ENCODE measurements around the gene WDFY3. TPM values are rescaled to one million over a fixed set of nuclear protein-coding genes. Genes with fewer than 3 reads are reported as not detected.

Gene WDFY3
- total and polyA plus RNA-seq, 12 donors: 9.5 to 284 (median 85.0) TPM

- H3K9me3 ChIP-seq (replicated peaks in 1 of 3): no peaks in the 10 kb centered on the region
- H3K36me3 ChIP-seq (replicated peaks in 1 of 2): no peaks in the 10 kb centered on the region
- 70 to 95% (median 78%) methylated on average over 1 of the region's 1 CpG for WGBS, 4 donors
- no peaks in the 10 kb centered on the region for H3K4me1 ChIP-seq (replicated peaks in 1 of 2)
- H3K27me3 ChIP-seq: no peaks in the 10 kb centered on the region
- H3K4me3 ChIP-seq: no peak overlapping the region
- TF ChIP-seq POLR2A (IDR thresholded peaks at IDR 0.05): no peak
- no peak for TF ChIP-seq CTCF (IDR thresholded peaks at IDR 0.05)
- H3K27ac ChIP-seq: no peak overlapping the region
- DNase-seq: no peak
- intact Hi-C loops (cut with DNase I): no loop called here
Measured at GRCh38 chr4:84622959-84623358, 343.5 kb downstream of the WDFY3 start.

Small RNA genes within 50 kb of the gene (small RNA-seq; reads per million reads assigned to genes)
- gene RN7SL552P (0 reads per million in 2 donors), gene RNU6-469P (0 reads per million in 2 donors)
